ENCODE measurements around the gene C1GALT1. TPM values are rescaled to one million over a fixed set of nuclear protein-coding genes. Genes with fewer than 3 reads are reported as not detected.

The C1GALT1 gene
- total RNA-seq, 1 experiment from 2014 or later, result 81.5 TPM

DNA sequence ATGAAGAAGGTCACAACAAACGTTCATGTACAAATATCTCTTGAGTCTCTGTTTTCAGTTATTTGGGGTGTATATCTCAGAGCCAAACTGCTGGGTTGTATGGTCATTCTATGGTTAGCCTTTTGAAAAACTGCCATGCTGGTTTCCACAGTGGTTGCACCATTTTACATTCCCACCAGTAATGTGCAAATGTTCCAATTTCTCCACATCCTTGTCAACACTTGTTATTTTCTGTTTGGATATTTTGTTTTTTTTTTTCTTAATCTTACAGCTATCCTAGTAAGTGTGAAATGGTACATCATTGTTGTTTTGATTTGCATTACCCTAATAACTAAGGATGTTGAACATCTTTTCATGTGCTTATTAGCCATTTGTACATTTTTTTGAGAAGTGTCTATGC lies 13.0 kb upstream of the C1GALT1 start:
- Histone ChIP-seq H3K14ac (ENCODE audit: insufficient read depth, low read length) (no peak overlapping the region), H2BK120ac (ENCODE audit: low read depth, low read length, poor library complexity, severe bottlenecking) (no peak overlapping the region), H3K79me2 (ENCODE audit: insufficient read depth, low read length) (no peaks in the 10 kb centered on the region; the same call in 1 of the 2 replicates), H3T11ph (ENCODE audit: low read length) (no peak overlapping the region), H2AK5ac (ENCODE audit: insufficient read length, low read length) (no peak overlapping the region), H3K27me3 (ENCODE audit: insufficient read depth, low read length) (no peaks in the 10 kb centered on the region), H2BK20ac (ENCODE audit: low read depth, low read length, poor library complexity, severe bottlenecking) (no peak overlapping the region), H3K79me1 (ENCODE audit: insufficient read depth, low read depth, low read length, poor library complexity, severe bottlenecking) (no peaks in the 10 kb centered on the region), H4K20me1 (ENCODE audit: control insufficient read depth, insufficient read depth, insufficient read length) (no peaks in the 10 kb centered on the region), H2BK15ac (ENCODE audit: low read depth, low read length) (no peak overlapping the region), H2AFZ (ENCODE audit: low read length) (no peak overlapping the region), H3K4me2 (ENCODE audit: insufficient read depth, insufficient read length, low read length) (no peak overlapping the region), H3K4ac (ENCODE audit: low read depth, low read length) (no peak overlapping the region), H2BK5ac (ENCODE audit: insufficient read length, low read length) (no peak overlapping the region), H4K91ac (ENCODE audit: insufficient read length, low read depth, low read length) (no peak overlapping the region), H3K4me1 (ENCODE audit: insufficient read depth, low read length) (no peaks in the 10 kb centered on the region; the same call in 1 of the 2 replicates), H3K9me3 (ENCODE audit: control insufficient read depth, low read depth, low read length) (no peaks in the 10 kb centered on the region), H4K8ac (replicated peaks; ENCODE audit: insufficient read length, low read depth, low read length) (no peak overlapping the region), H2BK12ac (ENCODE audit: insufficient read length, low read depth, low read length) (no peak overlapping the region), H3K56ac (ENCODE audit: insufficient read length, low read depth, low read length) (no peak overlapping the region), H4K5ac (ENCODE audit: insufficient read length, low read depth, low read length) (no peak overlapping the region), H3K18ac (ENCODE audit: insufficient read length, low read depth, low read length) (no peak overlapping the region), H3K27ac (ENCODE audit: insufficient read length, low read depth, low read length) (no peak overlapping the region), H3K23me2 (ENCODE audit: insufficient read length, low read depth, low read length, poor library complexity, severe bottlenecking) (no peaks in the 10 kb centered on the region), H3K9ac (ENCODE audit: extremely low read depth, insufficient read length, low read length) (no peak overlapping the region), H3K23ac (ENCODE audit: insufficient read length, low read depth, low read length) (no peak overlapping the region)
- Mint-ChIP-seq H3K4me1 (peaks cover 8 to 11% of the 10 kb centered on the region in 2 experiments), H3K9me3 (peaks cover 13 to 19% of the 10 kb centered on the region in 2 experiments; a peak in 4 of 5 replicates), H3K4me3 (no peak overlapping the region), H3K36me3 (ENCODE audit: insufficient read depth in 1 of 3, low read depth in 3 of 3) (peaks cover 3 to 17% (median 4%) of the 10 kb centered on the region in 3 experiments; a peak in 4 of 7 replicates), H3K27me3 (ENCODE audit: low read depth) (no peaks in the 10 kb centered on the region), H3K27ac (no peak overlapping the region)
- TF ChIP-seq, protein P1, sequence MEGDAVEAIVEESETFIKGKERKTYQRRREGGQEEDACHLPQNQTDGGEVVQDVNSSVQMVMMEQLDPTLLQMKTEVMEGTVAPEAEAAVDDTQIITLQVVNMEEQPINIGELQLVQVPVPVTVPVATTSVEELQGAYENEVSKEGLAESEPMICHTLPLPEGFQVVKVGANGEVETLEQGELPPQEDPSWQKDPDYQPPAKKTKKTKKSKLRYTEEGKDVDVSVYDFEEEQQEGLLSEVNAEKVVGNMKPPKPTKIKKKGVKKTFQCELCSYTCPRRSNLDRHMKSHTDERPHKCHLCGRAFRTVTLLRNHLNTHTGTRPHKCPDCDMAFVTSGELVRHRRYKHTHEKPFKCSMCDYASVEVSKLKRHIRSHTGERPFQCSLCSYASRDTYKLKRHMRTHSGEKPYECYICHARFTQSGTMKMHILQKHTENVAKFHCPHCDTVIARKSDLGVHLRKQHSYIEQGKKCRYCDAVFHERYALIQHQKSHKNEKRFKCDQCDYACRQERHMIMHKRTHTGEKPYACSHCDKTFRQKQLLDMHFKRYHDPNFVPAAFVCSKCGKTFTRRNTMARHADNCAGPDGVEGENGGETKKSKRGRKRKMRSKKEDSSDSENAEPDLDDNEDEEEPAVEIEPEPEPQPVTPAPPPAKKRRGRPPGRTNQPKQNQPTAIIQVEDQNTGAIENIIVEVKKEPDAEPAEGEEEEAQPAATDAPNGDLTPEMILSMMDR (conservative IDR thresholded peaks at IDR 0.05), result no peak
- DNase-seq, result no peak
- no CpG with 5 or more reads among the region's 1 CpG for WGBS (ENCODE audit: extremely low coverage, insufficient read length, low lambda C conversion rate)
